ENCODE data around the gene CNTN4.

DNA sequence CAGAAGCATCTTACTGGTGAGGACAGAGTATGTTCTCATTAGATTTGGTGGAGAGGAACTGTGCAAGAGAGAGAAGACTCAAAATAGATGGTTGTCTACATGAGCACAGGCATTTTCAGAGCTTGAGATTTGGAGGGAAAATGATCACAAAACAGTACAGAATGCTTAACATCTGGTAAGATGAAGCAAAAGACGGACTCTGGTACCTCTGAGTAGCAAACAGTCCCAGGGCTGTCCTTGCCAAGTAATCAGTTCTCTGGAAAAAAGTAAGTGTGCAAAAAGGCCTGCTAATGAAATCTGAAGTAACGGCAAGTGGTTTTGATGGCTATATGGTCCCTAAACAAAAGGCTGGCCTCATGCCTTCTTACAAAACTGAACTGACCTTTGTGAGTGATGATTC lies 414.2 kb downstream of the CNTN4 start:
- TF ChIP-seq, protein P1, sequence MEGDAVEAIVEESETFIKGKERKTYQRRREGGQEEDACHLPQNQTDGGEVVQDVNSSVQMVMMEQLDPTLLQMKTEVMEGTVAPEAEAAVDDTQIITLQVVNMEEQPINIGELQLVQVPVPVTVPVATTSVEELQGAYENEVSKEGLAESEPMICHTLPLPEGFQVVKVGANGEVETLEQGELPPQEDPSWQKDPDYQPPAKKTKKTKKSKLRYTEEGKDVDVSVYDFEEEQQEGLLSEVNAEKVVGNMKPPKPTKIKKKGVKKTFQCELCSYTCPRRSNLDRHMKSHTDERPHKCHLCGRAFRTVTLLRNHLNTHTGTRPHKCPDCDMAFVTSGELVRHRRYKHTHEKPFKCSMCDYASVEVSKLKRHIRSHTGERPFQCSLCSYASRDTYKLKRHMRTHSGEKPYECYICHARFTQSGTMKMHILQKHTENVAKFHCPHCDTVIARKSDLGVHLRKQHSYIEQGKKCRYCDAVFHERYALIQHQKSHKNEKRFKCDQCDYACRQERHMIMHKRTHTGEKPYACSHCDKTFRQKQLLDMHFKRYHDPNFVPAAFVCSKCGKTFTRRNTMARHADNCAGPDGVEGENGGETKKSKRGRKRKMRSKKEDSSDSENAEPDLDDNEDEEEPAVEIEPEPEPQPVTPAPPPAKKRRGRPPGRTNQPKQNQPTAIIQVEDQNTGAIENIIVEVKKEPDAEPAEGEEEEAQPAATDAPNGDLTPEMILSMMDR (IDR thresholded peaks at IDR 0.05), result no peak
- TF ChIP-seq EP300 (IDR thresholded peaks at IDR 0.05) (no peak), POLR2A (IDR thresholded peaks at IDR 0.05) (no peak)

Data from tibial nerve (tissue), 4 donors.